Measurements from ENCODE around the gene OTP. TPM values are rescaled to one million over a fixed set of nuclear protein-coding genes. Genes with fewer than 3 reads are reported as not detected.

Gene OTP
- total RNA-seq, 1 donor: not detected

- TF ChIP-seq, protein P1, sequence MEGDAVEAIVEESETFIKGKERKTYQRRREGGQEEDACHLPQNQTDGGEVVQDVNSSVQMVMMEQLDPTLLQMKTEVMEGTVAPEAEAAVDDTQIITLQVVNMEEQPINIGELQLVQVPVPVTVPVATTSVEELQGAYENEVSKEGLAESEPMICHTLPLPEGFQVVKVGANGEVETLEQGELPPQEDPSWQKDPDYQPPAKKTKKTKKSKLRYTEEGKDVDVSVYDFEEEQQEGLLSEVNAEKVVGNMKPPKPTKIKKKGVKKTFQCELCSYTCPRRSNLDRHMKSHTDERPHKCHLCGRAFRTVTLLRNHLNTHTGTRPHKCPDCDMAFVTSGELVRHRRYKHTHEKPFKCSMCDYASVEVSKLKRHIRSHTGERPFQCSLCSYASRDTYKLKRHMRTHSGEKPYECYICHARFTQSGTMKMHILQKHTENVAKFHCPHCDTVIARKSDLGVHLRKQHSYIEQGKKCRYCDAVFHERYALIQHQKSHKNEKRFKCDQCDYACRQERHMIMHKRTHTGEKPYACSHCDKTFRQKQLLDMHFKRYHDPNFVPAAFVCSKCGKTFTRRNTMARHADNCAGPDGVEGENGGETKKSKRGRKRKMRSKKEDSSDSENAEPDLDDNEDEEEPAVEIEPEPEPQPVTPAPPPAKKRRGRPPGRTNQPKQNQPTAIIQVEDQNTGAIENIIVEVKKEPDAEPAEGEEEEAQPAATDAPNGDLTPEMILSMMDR (IDR thresholded peaks at IDR 0.05; ENCODE audit: extremely low read depth, low read depth, low read length): no peak
- H3K4me2 ChIP-seq (ENCODE audit: insufficient read depth, low read length): no peak overlapping the region
- H3K4me1 ChIP-seq (ENCODE audit: insufficient read depth, low read length): no peaks in the 10 kb centered on the region
- H2AFZ ChIP-seq (ENCODE audit: low read length): no peak overlapping the region
- no peaks in the 10 kb centered on the region for H3K79me2 ChIP-seq (ENCODE audit: insufficient read depth, low read length)
- H3K4me3 ChIP-seq (ENCODE audit: insufficient read depth, low read length): no peak overlapping the region
- peak; percentile 60 for DNase-seq (ENCODE audit: insufficient read length, low spot score, missing footprints)
- no peaks in the 10 kb centered on the region for H3K9me3 ChIP-seq (ENCODE audit: low read depth, low read length)
- no peaks in the 10 kb centered on the region for H3K36me3 ChIP-seq (ENCODE audit: insufficient read depth, low read length)
- H4K20me1 ChIP-seq (ENCODE audit: insufficient read depth, low read length): no peaks in the 10 kb centered on the region
- H3K27ac ChIP-seq (ENCODE audit: low read depth, low read length): no peak overlapping the region
- peaks cover 31% of the 10 kb centered on the region for H3K27me3 ChIP-seq (ENCODE audit: insufficient read depth, low read length)
Observed at GRCh38 chr5:77663090-77663863, 24.8 kb upstream of the OTP start.

GRCh38 chr5:77662635-77663034, 24.1 kb upstream of the OTP start:
- no peak for DNase-seq (ENCODE audit: insufficient read length, low spot score, missing footprints)
- no peak overlapping the region for H3K4me2 ChIP-seq (ENCODE audit: insufficient read depth, low read length)
- H3K36me3 ChIP-seq (ENCODE audit: insufficient read depth, low read length): no peaks in the 10 kb centered on the region
- no peak overlapping the region for H2AFZ ChIP-seq (ENCODE audit: low read length)
- H3K27ac ChIP-seq (ENCODE audit: low read depth, low read length): no peak overlapping the region
- no peaks in the 10 kb centered on the region for H4K20me1 ChIP-seq (ENCODE audit: insufficient read depth, low read length)
- H3K4me3 ChIP-seq (ENCODE audit: insufficient read depth, low read length): no peak overlapping the region
- TF ChIP-seq, protein P1 (IDR thresholded peaks at IDR 0.05; ENCODE audit: extremely low read depth, low read depth, low read length): no peak
- H3K27me3 ChIP-seq (ENCODE audit: insufficient read depth, low read length): peaks cover 31% of the 10 kb centered on the region
- H3K79me2 ChIP-seq (ENCODE audit: insufficient read depth, low read length): no peaks in the 10 kb centered on the region
- H3K4me1 ChIP-seq (ENCODE audit: insufficient read depth, low read length): no peaks in the 10 kb centered on the region
- H3K9me3 ChIP-seq (ENCODE audit: low read depth, low read length): no peaks in the 10 kb centered on the region

- H3K27me3 ChIP-seq (ENCODE audit: insufficient read depth, low read length): peaks cover 26% of the 10 kb centered on the region
- no peak overlapping the region for H2AFZ ChIP-seq (ENCODE audit: low read length)
- H3K27ac ChIP-seq (ENCODE audit: low read depth, low read length): no peak overlapping the region
- no peak overlapping the region for H3K4me2 ChIP-seq (ENCODE audit: insufficient read depth, low read length)
- no peak overlapping the region for H3K4me3 ChIP-seq (ENCODE audit: insufficient read depth, low read length)
- no peaks in the 10 kb centered on the region for H3K79me2 ChIP-seq (ENCODE audit: insufficient read depth, low read length)
- no peaks in the 10 kb centered on the region for H4K20me1 ChIP-seq (ENCODE audit: insufficient read depth, low read length)
- DNase-seq (ENCODE audit: insufficient read length, low spot score, missing footprints): no peak
- H3K36me3 ChIP-seq (ENCODE audit: insufficient read depth, low read length): no peaks in the 10 kb centered on the region
- H3K4me1 ChIP-seq (ENCODE audit: insufficient read depth, low read length): no peaks in the 10 kb centered on the region
- TF ChIP-seq, protein P1 (IDR thresholded peaks at IDR 0.05; ENCODE audit: extremely low read depth, low read depth, low read length): no peak
- H3K9me3 ChIP-seq (ENCODE audit: low read depth, low read length): no peaks in the 10 kb centered on the region
Observed at GRCh38 chr5:77658662-77659061, 20.1 kb upstream of the OTP start.

DNA sequence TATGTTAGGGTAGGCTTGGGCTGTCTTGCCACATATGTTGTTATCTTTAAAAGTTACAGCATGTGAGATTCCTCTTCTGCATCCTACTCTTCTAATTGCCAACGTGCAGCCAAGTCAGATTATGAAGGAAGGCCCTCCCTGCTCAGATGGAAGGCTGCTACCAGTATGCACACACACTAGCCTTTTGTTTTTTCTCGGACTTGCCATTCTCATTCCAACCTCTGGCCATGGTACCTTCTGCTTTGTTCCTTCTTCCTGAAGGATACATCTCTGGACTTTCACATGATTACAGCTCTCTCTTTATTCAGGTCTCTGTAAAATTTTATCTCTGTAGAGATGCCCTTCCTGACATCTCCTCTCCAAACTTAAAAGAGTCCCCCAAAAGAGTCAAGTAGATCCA, 12.8 kb upstream of the OTP start:
- no peaks in the 10 kb centered on the region for H3K4me1 ChIP-seq (ENCODE audit: insufficient read depth, low read length)
- no peaks in the 10 kb centered on the region for H3K9me3 ChIP-seq (ENCODE audit: low read depth, low read length)
- no peak overlapping the region for H3K27ac ChIP-seq (ENCODE audit: low read depth, low read length)
- H3K27me3 ChIP-seq (ENCODE audit: insufficient read depth, low read length): peaks cover 59% of the 10 kb centered on the region
- no peaks in the 10 kb centered on the region for H3K79me2 ChIP-seq (ENCODE audit: insufficient read depth, low read length)
- H3K4me3 ChIP-seq (ENCODE audit: insufficient read depth, low read length): no peak overlapping the region
- no peaks in the 10 kb centered on the region for H3K36me3 ChIP-seq (ENCODE audit: insufficient read depth, low read length)
- no peak overlapping the region for H2AFZ ChIP-seq (ENCODE audit: low read length)
- no peaks in the 10 kb centered on the region for H4K20me1 ChIP-seq (ENCODE audit: insufficient read depth, low read length)
- no peak overlapping the region for H3K4me2 ChIP-seq (ENCODE audit: insufficient read depth, low read length)
- TF ChIP-seq, protein P1 (IDR thresholded peaks at IDR 0.05; ENCODE audit: extremely low read depth, low read depth, low read length): no peak
- no peak for DNase-seq (ENCODE audit: insufficient read length, low spot score, missing footprints)
